Hippocampal formation (tissue), 2 donors: ENCODE data around the gene FMNL3.

ENCODE experiments used
- DNase-seq, 2 donors: peaks; one replicate each; lab custom pipeline; 2025; lab: John Stamatoyannopoulos, UW

The FMNL3 gene

GRCh38 chr12:49652921-49653520, 54.2 kb downstream of the FMNL3 start:
- no peak for DNase-seq

GRCh38 chr12:49651855-49652254, 55.4 kb downstream of the FMNL3 start:
- DNase-seq = no peak

GRCh38 chr12:49649892-49650291, 57.3 kb downstream of the FMNL3 start:
- DNase-seq = no peak

GRCh38 chr12:49649445-49649844, 57.8 kb downstream of the FMNL3 start:
- DNase-seq = no peak

GRCh38 chr12:49648712-49649003, 58.5 kb downstream of the FMNL3 start:
- no peak for DNase-seq

- DNase-seq = no peak
Observed at GRCh38 chr12:49647827-49648711, 59.1 kb downstream of the FMNL3 start.

GRCh38 chr12:49646871-49647654, 60.1 kb downstream of the FMNL3 start:
- no peak for DNase-seq

GRCh38 chr12:49646331-49646830, 60.8 kb downstream of the FMNL3 start:
- DNase-seq = no peak

GRCh38 chr12:49645146-49646039, 61.8 kb downstream of the FMNL3 start:
- DNase-seq = no peak

- peak; percentile 79 for DNase-seq
Observed at GRCh38 chr12:49644620-49644994, 62.6 kb downstream of the FMNL3 start.

GRCh38 chr12:49643961-49644619, 63.1 kb downstream of the FMNL3 start:
- no peak for DNase-seq

- no peak for DNase-seq
Observed at GRCh38 chr12:49643135-49643534, 64.1 kb downstream of the FMNL3 start.

- DNase-seq = no peak
Observed at GRCh38 chr12:49642370-49642802, 64.8 kb downstream of the FMNL3 start.

- DNase-seq = no peak
Observed at GRCh38 chr12:49641748-49642369, 65.3 kb downstream of the FMNL3 start.

GRCh38 chr12:49636979-49637755, 70.0 kb downstream of the FMNL3 start:
- DNase-seq = peak; percentile 50 to 79

GRCh38 chr12:49636574-49636973, 70.6 kb downstream of the FMNL3 start:
- DNase-seq = no peak

- no peak for DNase-seq
Observed at GRCh38 chr12:49635656-49636055, 71.5 kb downstream of the FMNL3 start.

GRCh38 chr12:49635036-49635435, 72.2 kb downstream of the FMNL3 start:
- DNase-seq = no peak

- DNase-seq = no peak
Observed at GRCh38 chr12:49633703-49634345, 73.4 kb downstream of the FMNL3 start.
